ENCODE results near the gene HBD. TPM values are rescaled to one million over a fixed set of nuclear protein-coding genes. Genes with fewer than 3 reads are reported as not detected.

The HBD gene
- total RNA-seq, 3 donors from 2014 or later, result not detected

DNA sequence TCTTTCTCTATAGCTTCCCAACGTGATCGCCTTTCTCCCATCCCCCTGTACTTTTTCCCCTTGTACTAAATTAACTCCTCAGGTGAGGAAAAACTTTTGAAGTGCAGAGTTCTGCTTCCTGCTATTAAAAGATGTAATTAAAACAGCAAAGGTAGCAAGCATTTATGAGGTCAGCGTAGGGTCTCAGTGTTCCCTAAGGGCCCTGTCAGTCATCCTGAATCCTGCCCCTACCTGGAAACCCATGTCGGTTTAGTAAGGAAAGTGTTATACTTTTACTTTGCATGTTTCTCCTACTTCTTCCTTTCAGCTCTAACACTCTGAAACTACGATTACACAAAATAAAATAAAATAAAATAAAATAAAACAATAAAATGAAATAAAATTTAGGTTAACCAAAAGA is 6.2 kb downstream of the HBD start:
- Histone ChIP-seq H3K27ac (no peak overlapping the region), H3K4me3 (no peak overlapping the region), H3K36me3 (no peaks in the 10 kb centered on the region), H3K9me3 (no peaks in the 10 kb centered on the region), H3K27me3 (no peaks in the 10 kb centered on the region), H3K4me1 (no peaks in the 10 kb centered on the region)
- TF ChIP-seq, protein P1, sequence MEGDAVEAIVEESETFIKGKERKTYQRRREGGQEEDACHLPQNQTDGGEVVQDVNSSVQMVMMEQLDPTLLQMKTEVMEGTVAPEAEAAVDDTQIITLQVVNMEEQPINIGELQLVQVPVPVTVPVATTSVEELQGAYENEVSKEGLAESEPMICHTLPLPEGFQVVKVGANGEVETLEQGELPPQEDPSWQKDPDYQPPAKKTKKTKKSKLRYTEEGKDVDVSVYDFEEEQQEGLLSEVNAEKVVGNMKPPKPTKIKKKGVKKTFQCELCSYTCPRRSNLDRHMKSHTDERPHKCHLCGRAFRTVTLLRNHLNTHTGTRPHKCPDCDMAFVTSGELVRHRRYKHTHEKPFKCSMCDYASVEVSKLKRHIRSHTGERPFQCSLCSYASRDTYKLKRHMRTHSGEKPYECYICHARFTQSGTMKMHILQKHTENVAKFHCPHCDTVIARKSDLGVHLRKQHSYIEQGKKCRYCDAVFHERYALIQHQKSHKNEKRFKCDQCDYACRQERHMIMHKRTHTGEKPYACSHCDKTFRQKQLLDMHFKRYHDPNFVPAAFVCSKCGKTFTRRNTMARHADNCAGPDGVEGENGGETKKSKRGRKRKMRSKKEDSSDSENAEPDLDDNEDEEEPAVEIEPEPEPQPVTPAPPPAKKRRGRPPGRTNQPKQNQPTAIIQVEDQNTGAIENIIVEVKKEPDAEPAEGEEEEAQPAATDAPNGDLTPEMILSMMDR (IDR thresholded peaks at IDR 0.05), result no peak
- TF ChIP-seq POLR2AphosphoS5 (IDR thresholded peaks at IDR 0.05), result no peak
- TF ChIP-seq POLR2A (IDR thresholded peaks at IDR 0.05), result no peak
- DNase-seq (ENCODE audit: low spot score in 2 of 2), result no peak
- intact Hi-C loops (cut with DNase I; ENCODE audit: low total_unique reads), result no loop called here

DNA sequence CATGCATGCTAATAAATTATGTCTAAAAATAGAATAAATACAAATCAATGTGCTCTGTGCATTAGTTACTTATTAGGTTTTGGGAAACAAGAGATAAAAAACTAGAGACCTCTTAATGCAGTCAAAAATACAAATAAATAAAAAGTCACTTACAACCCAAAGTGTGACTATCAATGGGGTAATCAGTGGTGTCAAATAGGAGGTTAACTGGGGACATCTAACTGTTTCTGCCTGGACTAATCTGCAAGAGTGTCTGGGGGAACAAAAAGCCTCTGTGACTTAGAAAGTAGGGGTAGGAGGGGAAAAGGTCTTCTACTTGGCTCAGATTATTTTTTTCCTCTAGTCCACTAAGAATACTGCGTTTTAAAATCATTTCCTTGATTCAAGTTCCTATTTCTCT is 6.6 kb downstream of the HBD start:
- Histone ChIP-seq H3K9me3 (no peaks in the 10 kb centered on the region), H3K27ac (no peak overlapping the region), H3K36me3 (no peaks in the 10 kb centered on the region), H3K4me3 (no peak overlapping the region), H3K4me1 (no peaks in the 10 kb centered on the region), H3K27me3 (no peaks in the 10 kb centered on the region)
- DNase-seq (ENCODE audit: low spot score in 2 of 2), result no peak
- intact Hi-C loops (cut with DNase I; ENCODE audit: low total_unique reads), result no loop called here
- TF ChIP-seq POLR2A (IDR thresholded peaks at IDR 0.05), result no peak
- TF ChIP-seq, protein P1 (IDR thresholded peaks at IDR 0.05), result no peak
- TF ChIP-seq POLR2AphosphoS5 (IDR thresholded peaks at IDR 0.05), result no peak

DNA sequence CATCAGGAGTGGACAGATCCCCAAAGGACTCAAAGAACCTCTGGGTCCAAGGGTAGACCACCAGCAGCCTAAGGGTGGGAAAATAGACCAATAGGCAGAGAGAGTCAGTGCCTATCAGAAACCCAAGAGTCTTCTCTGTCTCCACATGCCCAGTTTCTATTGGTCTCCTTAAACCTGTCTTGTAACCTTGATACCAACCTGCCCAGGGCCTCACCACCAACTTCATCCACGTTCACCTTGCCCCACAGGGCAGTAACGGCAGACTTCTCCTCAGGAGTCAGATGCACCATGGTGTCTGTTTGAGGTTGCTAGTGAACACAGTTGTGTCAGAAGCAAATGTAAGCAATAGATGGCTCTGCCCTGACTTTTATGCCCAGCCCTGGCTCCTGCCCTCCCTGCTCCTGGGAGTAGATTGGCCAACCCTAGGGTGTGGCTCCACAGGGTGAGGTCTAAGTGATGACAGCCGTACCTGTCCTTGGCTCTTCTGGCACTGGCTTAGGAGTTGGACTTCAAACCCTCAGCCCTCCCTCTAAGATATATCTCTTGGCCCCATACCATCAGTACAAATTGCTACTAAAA is 7.5 kb downstream of the HBD start, which contains the start of gene HBB:
Gene HBB, minus strand, starts transcription at position 340 of the 579 bp plus-strand sequence. Its CDS starts 50 bp downstream, at position 290.
- H3K27ac ChIP-seq, result no peak within 1 kb of the TSS
- no peaks in the 10 kb centered on the region for H3K27me3 ChIP-seq
- no peak within 1 kb of the TSS for H3K4me3 ChIP-seq
- TF ChIP-seq, protein P1 (IDR thresholded peaks at IDR 0.05), result no peak
- TF ChIP-seq POLR2AphosphoS5 (IDR thresholded peaks at IDR 0.05), result no peak
- TF ChIP-seq POLR2A (IDR thresholded peaks at IDR 0.05), result no peak
- peaks cover 0 to 3% of the 10 kb centered on the region in 2 donors for H3K9me3 ChIP-seq
- intact Hi-C loops (cut with DNase I; ENCODE audit: low total_unique reads), result no loop called here
- no peaks in the 10 kb centered on the region for H3K36me3 ChIP-seq
- no peaks in the 10 kb centered on the region for H3K4me1 ChIP-seq
- DNase-seq (ENCODE audit: low spot score in 2 of 2), result no peak

DNA sequence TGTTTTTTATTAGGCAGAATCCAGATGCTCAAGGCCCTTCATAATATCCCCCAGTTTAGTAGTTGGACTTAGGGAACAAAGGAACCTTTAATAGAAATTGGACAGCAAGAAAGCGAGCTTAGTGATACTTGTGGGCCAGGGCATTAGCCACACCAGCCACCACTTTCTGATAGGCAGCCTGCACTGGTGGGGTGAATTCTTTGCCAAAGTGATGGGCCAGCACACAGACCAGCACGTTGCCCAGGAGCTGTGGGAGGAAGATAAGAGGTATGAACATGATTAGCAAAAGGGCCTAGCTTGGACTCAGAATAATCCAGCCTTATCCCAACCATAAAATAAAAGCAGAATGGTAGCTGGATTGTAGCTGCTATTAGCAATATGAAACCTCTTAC is 8.8 kb downstream of the HBD start:
- H3K27ac ChIP-seq, result no peak overlapping the region
- intact Hi-C loops (cut with DNase I; ENCODE audit: low total_unique reads), result no loop called here
- peaks cover 3 to 4% of the 10 kb centered on the region in 2 donors for H3K9me3 ChIP-seq
- no peak for TF ChIP-seq POLR2AphosphoS5 (IDR thresholded peaks at IDR 0.05)
- TF ChIP-seq POLR2A (IDR thresholded peaks at IDR 0.05), result no peak
- no peak overlapping the region for H3K4me3 ChIP-seq
- no peaks in the 10 kb centered on the region for H3K27me3 ChIP-seq
- no peaks in the 10 kb centered on the region for H3K4me1 ChIP-seq
- DNase-seq (ENCODE audit: low spot score in 2 of 2), result no peak
- no peaks in the 10 kb centered on the region for H3K36me3 ChIP-seq

DNA sequence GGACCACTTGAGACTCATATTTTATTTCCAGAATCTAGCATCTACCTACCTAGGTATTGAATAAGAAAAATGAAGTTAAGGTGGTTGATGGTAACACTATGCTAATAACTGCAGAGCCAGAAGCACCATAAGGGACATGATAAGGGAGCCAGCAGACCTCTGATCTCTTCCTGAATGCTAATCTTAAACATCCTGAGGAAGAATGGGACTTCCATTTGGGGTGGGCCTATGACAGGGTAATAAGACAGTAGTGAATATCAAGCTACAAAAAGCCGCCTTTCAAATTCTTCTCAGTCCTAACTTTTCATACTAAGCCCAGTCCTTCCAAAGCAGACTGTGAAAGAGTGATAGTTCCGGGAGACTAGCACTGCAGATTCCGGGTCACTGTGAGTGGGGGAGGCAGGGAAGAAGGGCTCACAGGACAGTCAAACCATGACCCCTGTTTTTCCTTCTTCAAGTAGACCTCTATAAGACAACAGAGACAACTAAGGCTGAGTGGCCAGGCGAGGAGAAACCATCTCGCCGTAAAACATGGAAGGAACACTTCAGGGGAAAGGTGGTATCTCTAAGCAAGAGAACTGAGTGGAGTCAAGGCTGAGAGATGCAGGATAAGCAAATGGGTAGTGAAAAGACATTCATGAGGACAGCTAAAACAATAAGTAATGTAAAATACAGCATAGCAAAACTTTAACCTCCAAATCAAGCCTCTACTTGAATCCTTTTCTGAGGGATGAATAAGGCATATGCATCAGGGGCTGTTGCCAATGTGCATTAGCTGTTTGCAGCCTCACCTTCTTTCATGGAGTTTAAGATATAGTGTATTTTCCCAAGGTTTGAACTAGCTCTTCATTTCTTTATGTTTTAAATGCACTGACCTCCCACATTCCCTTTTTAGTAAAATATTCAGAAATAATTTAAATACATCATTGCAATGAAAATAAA is 9.5 kb downstream of the HBD start:
- no peak for TF ChIP-seq POLR2AphosphoS5 (IDR thresholded peaks at IDR 0.05)
- no peak for TF ChIP-seq POLR2A (IDR thresholded peaks at IDR 0.05)
- TF ChIP-seq, protein P1 (IDR thresholded peaks at IDR 0.05), result no peak

More for the DNA sequence above, 9.5 kb downstream of the HBD start:
- DNase-seq (ENCODE audit: low spot score in 2 of 2), result no peak
- no peaks in the 10 kb centered on the region for H3K36me3 ChIP-seq
- H3K4me3 ChIP-seq, result no peak overlapping the region
- intact Hi-C loops (cut with DNase I; ENCODE audit: low total_unique reads), result no loop called here
- H3K4me1 ChIP-seq, result no peaks in the 10 kb centered on the region
- peaks cover 3 to 4% of the 10 kb centered on the region in 2 donors for H3K9me3 ChIP-seq
- no peak overlapping the region for H3K27ac ChIP-seq
- H3K27me3 ChIP-seq, result no peaks in the 10 kb centered on the region

Data from breast epithelium (tissue), 4 donors.